CD4-positive, alpha-beta T cell treated with Interleukin-6 for 4 hours (primary cell): Measurements from ENCODE around the gene RAB36.

Experiments
- DNase-seq: peaks from one replicate; pipeline ENCODE4 v3.0.0-alpha.2; 2020; ENCODE audit warnings: mixed read lengths

Gene RAB36, protein sequence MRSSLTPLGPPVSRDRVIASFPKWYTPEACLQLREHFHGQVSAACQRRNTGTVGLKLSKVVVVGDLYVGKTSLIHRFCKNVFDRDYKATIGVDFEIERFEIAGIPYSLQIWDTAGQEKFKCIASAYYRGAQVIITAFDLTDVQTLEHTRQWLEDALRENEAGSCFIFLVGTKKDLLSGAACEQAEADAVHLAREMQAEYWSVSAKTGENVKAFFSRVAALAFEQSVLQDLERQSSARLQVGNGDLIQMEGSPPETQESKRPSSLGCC

DNA sequence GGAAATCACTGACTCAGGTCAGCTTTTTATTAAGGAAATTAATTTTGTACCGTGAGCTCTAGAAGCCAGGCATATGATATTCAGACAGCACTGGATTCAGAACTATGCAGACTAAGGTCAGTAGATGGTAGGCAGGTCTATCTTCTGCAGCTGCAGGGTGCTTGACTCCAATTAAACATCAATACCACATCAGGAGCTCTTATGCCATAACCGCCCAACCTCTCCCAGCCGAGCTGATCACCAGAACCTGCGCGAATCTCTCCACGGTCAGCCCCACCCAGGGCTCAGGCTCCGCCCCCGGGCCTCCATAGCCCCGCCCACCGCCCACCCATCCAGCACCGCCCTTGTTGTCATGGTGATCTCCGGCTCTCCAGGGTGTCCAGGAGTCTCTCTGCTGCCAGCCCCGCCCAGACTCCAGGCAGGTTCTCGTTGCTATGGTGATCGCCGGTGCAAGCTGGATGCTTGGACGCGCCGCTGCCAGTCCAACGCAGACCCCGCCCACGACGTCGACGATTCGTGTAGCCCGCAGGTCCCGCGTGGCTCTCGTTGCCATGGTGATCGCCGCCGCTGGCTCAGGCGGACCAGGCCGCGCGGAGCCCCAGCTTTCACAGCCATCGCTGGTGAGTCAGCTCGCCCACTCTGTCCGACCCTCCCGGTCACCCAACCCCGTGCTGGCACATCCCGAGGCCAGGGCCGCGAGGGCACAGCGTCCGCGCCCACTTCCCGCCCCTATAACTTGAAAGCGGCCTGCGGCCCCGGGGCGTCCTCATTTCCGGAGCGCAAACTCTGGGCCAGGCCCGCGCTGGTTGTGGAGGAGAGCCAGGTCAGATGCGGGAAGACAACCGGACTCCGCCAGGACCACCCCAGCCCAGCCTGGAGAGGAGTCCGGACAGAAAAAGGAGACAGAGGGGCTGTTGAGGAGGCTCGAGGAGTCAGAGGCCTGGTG, at the start of gene RAB36:
Gene RAB36 (plus strand): TSS at position 546 of the 946 bp plus-strand sequence. CDS start 1,140 bp downstream, outside the sequence.
- DNase-seq, result peak; percentile 93

DNA sequence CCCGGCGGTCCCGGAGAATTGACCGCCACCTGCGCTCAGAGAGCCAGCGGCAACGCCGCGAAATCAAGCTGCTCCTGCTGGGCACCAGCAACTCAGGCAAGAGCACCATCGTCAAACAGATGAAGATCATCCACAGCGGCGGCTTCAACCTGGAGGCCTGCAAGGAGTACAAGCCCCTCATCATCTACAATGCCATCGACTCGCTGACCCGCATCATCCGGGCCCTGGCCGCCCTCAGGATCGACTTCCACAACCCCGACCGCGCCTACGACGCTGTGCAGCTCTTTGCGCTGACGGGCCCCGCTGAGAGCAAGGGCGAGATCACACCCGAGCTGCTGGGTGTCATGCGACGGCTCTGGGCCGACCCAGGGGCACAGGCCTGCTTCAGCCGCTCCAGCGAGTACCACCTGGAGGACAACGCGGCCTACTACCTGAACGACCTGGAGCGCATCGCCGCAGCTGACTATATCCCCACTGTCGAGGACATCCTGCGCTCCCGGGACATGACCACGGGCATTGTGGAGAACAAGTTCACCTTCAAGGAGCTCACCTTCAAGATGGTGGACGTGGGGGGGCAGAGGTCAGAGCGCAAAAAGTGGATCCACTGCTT, 49.4 kb upstream of the RAB36 start:
- no peak for DNase-seq

GRCh38 chr22:23097412-23098229, 47.7 kb upstream of the RAB36 start:
- no peak for DNase-seq

DNA sequence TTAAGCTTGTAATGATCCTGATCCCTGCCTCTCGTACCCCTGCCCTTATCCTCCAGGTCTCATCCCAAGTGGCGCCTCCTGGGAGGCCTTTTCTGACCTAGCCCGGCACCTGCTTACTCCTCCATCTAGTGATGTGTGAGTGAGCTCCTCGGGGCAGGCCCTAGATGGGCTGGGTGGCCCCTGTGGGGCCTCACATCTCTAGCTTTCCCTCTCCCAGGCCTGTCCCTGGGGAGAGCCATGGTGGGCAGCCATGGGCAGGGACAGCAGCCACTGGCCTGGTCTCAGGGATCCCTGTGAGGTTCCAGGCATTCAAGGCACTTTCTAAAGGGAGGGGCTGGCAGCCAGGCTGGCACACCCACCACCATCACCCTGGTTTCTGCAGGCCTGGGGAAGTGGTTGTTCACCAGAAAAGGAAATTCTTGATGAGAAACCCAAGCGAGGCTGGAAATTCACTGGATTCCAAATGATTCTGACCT, 47.0 kb upstream of the RAB36 start:
- DNase-seq, result no peak

DNA sequence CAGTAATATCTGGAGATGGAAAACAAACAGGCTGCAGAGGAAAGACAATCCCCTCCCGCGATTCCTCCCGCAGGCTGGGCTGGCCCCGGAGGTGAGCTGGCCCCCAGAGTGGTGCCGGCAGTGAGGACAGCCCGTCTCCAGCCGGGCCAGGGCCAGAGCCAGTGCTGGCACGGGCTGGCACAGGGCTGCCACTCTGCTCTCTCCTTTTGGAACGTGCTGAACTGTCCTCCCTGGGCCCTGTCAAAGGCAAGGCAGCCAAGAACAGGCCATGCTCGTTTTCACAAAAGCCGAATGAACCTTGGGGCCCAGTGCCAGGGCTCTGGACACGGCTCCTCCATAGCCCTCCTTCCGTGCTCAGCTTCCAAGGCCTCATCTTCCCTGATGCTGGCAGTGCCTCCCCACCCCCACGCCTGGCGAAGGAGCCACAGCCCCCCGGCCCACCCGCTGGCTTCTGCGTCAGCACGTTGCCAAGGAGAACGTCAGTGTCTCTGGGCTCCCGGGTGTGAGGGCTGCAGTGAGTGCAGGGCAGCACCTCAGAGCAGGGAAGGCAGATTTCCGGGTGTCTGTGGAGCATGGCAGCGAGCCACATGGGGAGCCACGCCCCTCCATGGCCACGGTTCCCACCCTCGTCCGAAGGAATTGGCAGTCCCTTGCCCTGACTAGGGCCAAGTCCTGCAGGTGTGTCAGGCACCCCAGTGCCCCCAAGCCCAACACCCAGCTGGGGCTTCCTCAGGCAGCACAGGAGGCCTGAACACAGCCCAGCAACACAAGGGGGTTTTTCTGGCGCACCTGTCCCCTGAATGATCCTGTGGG, 46.4 kb upstream of the RAB36 start:
- DNase-seq, result no peak

DNA sequence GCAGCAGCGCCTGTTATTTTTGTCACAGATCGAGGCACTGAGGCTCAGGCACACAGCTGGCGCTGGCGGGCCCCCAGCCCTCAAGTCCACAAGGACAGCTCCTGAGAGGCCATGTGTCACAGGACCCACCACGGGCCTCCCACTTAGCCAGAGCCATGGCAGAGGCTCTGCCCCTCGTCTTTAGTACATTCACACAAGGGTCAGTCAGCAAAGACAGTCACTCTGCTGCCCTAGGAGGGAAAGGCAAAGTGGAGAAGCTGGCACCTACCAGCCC, 45.8 kb upstream of the RAB36 start:
- DNase-seq, result no peak

- DNase-seq, result no peak
These were observed 45.0 kb upstream of the RAB36 start for GRCh38 chr22:23100124-23100801.

DNA sequence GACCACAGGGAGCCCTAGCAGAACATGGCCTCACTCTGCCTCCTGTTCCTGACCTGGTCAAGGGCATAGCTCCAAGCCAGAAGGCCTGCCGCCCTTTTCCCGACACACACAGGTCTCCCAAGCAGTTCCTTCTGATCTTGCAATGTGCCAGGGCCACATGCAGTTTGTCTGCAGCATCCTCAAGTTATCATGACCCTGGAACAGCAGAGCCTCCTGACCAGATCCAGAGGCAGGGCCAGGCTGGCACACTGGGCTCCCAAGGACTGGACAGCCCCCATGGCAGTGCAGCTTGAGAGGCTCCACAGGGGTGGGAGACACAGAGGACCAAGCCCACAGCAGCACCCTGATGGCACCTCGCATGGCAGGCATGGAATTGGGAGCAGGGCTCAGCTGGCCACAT, 43.8 kb upstream of the RAB36 start:
- DNase-seq, result no peak

DNA sequence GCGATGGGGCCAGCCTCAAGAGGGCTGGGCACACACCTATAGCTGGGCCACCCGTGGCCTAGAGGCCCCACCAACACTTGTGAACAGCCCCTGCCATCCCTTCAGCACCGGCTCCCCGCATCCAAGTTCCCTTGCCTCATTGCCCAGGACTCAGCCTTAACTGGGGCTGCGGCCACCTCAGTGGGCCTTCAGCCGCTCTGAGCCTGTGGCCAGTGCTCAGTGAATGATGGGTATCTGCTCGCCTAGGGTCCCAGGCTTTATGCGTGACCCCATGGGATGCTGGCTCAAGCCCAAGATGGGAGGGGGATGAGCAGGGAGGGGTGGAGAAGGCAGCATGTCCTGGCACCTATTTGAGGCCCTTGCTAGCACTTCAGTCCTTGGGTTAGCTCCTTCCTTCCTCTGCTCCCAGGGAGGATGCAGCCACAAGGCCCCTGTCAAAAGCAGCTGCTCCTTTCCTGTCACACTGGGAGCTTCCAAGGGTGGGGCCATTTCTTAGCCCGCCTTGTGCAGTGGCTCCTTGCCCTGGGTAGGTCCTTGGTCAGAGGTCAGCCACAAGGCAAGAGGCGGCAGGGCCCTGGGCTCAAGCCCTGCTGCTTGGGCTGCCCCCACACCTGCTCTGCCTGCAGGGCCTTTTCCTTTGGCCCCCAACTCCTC, 43.1 kb upstream of the RAB36 start:
- no peak for DNase-seq

DNA sequence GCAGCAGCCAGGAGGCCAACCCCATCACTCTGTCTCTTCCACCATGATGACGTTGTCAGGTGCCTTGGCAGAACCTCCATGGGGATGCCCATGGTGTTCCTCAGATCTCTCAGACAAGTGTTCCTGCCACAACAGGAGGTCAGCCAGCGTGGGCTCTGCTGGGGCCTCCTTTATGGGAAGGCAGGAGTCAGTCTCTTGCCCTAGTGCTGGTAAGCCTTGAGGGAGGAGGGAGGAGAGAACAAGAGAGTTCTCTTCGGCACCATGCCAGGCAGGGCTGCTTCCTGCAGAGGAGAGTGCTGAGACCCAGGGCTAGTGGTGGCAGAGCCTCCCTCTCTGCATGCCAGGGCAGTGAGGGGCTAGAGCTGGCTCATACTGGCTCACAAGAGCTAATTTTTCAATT, 42.5 kb upstream of the RAB36 start:
- DNase-seq, result no peak

DNA sequence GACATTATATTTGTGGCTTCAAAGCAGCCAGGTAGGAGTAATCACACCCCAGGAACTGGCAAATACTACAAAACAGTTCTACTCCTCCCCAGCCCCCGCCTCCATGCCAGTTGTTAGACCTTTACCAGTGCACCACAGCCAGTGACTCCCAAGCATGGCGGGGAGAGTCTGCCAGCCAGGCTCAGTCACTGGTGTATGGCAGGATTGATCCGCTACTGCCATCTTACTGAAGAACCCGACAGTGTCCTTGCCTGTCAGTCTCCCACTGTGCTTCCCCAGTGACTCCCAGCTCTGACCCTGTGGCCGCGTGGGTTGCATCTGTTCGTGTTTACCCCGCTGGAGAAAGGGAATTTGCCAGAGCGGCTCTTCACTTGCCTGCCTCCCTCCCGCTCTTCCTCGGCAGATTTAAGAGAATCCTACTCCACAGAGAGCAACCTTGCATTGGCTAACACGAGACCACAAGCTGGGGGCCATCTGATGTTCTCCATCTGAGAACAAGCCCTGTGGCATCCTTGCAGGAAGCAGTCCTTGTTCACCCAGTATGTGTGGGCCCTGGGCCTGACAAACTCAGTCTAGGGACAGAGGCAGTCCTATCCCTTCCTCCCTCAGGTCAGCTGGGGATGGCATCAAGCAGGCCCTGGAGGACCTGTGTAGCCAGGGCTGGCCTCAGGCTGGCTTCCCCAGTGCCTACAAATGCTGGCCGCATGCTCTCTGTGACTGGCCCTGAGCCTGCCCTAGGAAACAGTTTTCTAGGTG, 41.9 kb upstream of the RAB36 start:
- DNase-seq, result no peak

GRCh38 chr22:23104187-23104971, 40.9 kb upstream of the RAB36 start:
- DNase-seq, result no peak

DNA sequence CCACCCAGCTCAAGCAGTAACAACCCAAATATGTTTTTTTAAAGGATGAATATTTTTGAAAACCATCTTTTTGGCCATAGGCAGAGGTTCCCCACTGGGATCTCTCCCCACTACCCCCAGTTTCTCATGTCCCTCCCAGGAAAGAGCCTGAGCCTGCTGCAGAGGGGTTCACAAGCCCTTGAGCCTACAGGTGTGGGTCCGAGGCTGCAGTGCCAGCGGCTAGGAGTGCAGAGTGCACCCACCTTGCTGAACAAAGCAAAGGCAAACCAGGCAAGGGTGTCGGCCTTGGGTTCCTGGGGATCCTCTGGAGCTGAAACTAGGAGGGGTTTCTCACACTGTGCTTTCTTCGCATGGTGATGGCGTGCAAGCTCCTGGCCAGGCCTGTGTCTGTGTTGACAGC, 40.0 kb upstream of the RAB36 start:
- DNase-seq, result no peak

- DNase-seq, result no peak
These were observed 39.4 kb upstream of the RAB36 start for GRCh38 chr22:23105919-23106318.

DNA sequence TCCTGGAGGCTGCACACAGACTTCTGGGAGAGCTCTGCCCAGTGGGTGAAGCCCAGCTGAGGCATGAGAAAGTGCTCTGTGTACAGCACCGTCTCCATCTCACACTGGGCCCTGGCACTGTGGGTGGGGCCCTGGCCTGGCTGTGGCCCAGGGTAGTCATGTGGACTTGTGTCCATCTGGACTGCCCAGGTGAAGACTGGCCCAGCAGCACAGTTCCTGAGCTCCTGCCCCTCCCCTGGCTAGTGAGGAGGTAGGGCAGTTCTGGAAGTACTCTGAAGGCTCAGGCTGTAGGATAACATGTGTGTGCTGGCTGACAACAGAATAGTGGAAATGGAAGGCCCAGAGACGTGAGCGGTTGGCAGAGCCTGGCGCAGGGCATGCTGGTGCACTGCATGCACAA, 38.9 kb upstream of the RAB36 start:
- DNase-seq, result no peak

DNA sequence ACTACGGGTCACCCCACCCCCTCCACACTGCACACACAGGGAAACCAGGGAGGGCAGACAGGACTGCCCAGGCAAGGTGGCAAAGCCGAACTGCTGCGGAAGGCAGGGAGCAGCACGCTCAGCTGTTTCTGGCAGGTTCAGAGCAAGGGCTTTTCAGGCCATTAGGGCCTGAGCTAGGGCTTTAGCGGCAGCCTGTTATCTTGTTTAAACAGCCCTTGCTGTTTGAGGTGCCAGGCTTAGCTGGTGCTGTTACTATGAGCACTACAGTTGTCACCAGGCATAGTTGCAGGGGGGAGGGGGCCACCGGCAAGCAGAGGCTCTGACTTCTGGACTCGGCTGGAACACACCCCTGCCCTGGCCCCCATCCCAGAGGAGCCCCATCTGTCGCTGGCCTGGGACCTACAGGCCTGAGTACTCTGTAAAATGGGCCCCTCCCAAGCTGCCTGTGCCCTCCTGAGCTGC, 38.3 kb upstream of the RAB36 start:
- no peak for DNase-seq

DNA sequence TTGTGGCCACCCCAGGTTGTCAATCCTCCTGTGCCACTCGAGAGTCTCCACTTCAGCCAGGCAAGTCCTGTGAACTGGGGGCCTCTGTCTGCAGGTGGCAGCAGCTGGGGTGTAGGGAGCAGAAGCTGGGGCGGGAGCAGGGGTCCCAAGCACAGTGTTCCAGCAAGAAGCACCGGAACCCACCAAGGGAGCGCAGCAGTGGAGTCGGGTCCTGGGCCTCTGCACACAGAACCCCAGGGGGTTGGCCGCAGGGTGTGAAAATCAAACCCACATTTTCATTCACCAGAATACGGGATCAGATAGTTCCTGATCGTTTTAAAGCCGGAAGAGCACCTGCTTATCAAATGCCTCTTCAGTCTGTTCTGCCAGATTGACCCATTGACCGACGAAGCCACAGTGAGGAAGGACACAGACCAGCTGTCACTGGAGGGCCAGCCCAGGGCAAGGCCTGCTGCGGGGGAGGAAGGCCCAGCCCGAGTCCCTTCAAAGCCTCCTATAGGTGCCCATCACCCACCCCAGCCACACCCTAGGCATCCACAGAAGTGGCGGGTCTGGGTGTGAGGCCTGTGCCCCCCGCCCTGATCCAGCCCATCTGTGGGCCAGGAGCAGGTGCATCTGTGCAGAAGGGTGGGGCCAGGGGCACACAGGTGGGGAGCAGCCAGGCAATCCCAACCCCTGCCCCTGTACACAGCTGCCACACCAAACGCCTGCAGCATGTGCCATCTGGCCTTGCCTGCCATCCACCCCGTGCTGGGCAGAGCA, 37.6 kb upstream of the RAB36 start:
- no peak for DNase-seq
